Parathyroid adenoma (tissue), 2 donors: Measurements from ENCODE around the gene PLA2G7.

Experiments used
- H2AFZ ChIP-seq: fragments of 300-600 bp; sonication (generic); one replicate; pipeline ENCODE4 v1.7.0; 2017; ENCODE audit warnings: antibody characterized with exemption, mild to moderate bottlenecking
- H3K27ac ChIP-seq: fragments of 300-600 bp; sonication (generic); one replicate; pipeline ENCODE4 v1.7.0; 2017
- H3K27me3 ChIP-seq: fragments of 300-600 bp; sonication (generic); one replicate; pipeline ENCODE4 v1.7.0; 2017; ENCODE audit warnings: low read length; ENCODE audit not compliant: control insufficient read depth, insufficient read depth
- H3K36me3 ChIP-seq: fragments of 300-600 bp; sonication (generic); one replicate; pipeline ENCODE4 v1.7.0; 2017; ENCODE audit warnings: low read length; ENCODE audit not compliant: control insufficient read depth, insufficient read depth
- H3K4me1 ChIP-seq: fragments of 300-600 bp; sonication (generic); one replicate; pipeline ENCODE4 v1.7.0; 2017; ENCODE audit warnings: control low read depth
- H3K4me2 ChIP-seq: fragments of 300-600 bp; sonication (generic); one replicate; pipeline ENCODE4 v1.7.0; 2017; ENCODE audit warnings: low read length
- H3K4me3 ChIP-seq: fragments of 300-600 bp; sonication (generic); one replicate; pipeline ENCODE4 v1.7.0; 2017; ENCODE audit warnings: low read depth, low read length
- H3K79me2 ChIP-seq: fragments of 300-600 bp; sonication (generic); one replicate; pipeline ENCODE4 v1.7.0; 2017; ENCODE audit warnings: control low read depth
- H3K9ac ChIP-seq: fragments of 300-600 bp; sonication (generic); one replicate; pipeline ENCODE4 v1.7.0; 2017; ENCODE audit warnings: mild to moderate bottlenecking
- H3K9me3 ChIP-seq: fragments of 300-600 bp; sonication (generic); one replicate; pipeline ENCODE4 v1.7.0; 2017; ENCODE audit warnings: low read length; ENCODE audit not compliant: control insufficient read depth
- CTCF ChIP-seq: fragments of 300-600 bp; sonication (generic); IDR thresholded peaks from one replicate; pipeline ENCODE4 v1.7.0; 2017; ENCODE audit warnings: antibody characterized with exemption, mild to moderate bottlenecking
- donor health status: primary hyperparathyroidism.

Gene PLA2G7

GRCh38 chr6:46730921-46731461, 4.2 kb downstream of the PLA2G7 start:
- Histone ChIP-seq H3K4me3 (no peak overlapping the region), H3K27ac (no peak overlapping the region), H3K4me1 (peaks cover 7% of the 10 kb centered on the region), H3K36me3 (no peaks in the 10 kb centered on the region), H3K4me2 (no peak overlapping the region), H3K27me3 (no peaks in the 10 kb centered on the region), H3K9me3 (no peaks in the 10 kb centered on the region), H2AFZ (no peak overlapping the region), H3K79me2 (no peaks in the 10 kb centered on the region), H3K9ac (no peak overlapping the region)
- no peak for TF ChIP-seq CTCF

DNA sequence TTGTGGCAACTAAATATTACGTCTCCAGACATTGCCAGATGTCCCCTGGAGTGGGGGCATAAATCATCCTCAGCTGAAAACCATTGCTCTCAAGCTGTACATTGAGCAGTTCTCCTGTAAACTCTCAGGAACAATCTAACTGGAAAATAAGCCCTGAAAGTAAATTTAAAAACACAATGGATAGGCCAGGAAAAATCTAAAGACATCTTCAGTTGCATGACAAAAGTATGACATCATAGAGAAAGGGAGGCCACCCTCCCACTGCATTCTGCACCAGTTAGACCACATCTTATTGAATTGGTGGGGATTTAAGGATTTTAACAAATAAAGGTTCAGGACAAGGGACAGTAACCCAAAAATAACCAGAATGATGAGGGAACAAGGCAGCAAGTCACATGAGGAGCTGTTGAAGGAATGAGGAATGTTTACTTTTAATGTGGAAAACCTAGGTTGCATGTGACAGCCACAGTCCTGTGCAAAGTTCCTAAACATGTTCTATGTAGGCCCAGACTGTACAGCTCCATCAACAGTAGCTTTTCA, 5.3 kb downstream of the PLA2G7 start:
- H2AFZ ChIP-seq, result no peak overlapping the region
- no peak overlapping the region for H3K4me3 ChIP-seq
- H3K4me1 ChIP-seq, result peaks cover 7% of the 10 kb centered on the region
- no peaks in the 10 kb centered on the region for H3K9me3 ChIP-seq
- H3K27ac ChIP-seq, result no peak overlapping the region
- no peak for TF ChIP-seq CTCF
- no peaks in the 10 kb centered on the region for H3K79me2 ChIP-seq
- H3K36me3 ChIP-seq, result no peaks in the 10 kb centered on the region
- no peak overlapping the region for H3K4me2 ChIP-seq
- H3K9ac ChIP-seq, result no peak overlapping the region
- H3K27me3 ChIP-seq, result no peaks in the 10 kb centered on the region

DNA sequence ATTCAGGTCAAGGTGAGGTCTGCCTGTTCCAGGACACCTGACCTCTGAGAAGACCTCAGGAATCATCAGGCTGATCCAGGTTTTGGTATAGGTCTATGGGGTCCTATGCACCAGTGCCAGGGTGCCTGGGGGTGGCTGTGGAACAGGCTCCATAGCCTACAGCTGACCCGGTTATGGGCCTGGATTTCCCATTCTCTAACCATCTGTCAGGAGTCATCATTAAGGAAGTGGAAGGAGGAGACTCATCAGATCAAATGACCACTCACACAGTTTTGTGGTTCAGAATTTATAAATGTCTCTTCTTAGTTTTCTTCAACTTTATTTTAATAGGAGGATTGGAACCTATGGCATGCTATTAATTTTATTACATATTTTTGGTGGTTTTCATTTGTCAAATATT, 14.8 kb downstream of the PLA2G7 start:
- H3K36me3 ChIP-seq, result no peaks in the 10 kb centered on the region
- H3K27me3 ChIP-seq, result no peaks in the 10 kb centered on the region
- H3K4me3 ChIP-seq, result no peak overlapping the region

DNA sequence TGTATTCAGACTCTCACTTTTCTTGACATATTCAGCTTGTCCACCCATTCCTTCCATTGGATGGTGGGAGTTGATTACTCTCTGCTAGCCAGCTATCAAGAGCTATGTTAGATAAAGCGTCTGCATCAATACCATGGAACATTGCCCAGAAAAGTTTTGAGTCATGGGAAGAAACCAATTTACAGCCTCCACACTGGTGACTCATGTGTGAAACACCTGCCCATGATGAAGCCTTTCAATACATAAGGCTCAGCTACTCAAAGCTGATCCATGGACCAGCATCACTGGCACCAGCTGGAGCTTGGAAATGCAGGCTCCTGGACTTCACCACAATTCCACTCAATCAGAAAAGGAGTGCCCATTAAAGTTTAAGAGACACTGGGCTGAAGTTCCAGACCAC, 16.1 kb downstream of the PLA2G7 start:
- Histone ChIP-seq H3K27ac (no peak overlapping the region), H3K9ac (no peak overlapping the region), H3K4me3 (no peak overlapping the region), H3K9me3 (no peaks in the 10 kb centered on the region), H3K4me2 (no peak overlapping the region), H3K4me1 (peaks cover 5% of the 10 kb centered on the region), H3K27me3 (no peaks in the 10 kb centered on the region), H3K79me2 (no peaks in the 10 kb centered on the region), H3K36me3 (no peaks in the 10 kb centered on the region), H2AFZ (no peak overlapping the region)
- TF ChIP-seq CTCF, result no peak

More for the DNA sequence above, 14.8 kb downstream of the PLA2G7 start:
- H3K9ac ChIP-seq, result no peak overlapping the region
- no peaks in the 10 kb centered on the region for H3K9me3 ChIP-seq
- no peak overlapping the region for H3K27ac ChIP-seq
- no peak overlapping the region for H3K4me2 ChIP-seq
- TF ChIP-seq CTCF, result no peak
- H3K79me2 ChIP-seq, result no peaks in the 10 kb centered on the region
- no peak overlapping the region for H2AFZ ChIP-seq
- H3K4me1 ChIP-seq, result peaks cover 5% of the 10 kb centered on the region

- Histone ChIP-seq H3K36me3 (no peaks in the 10 kb centered on the region), H3K27ac (no peak overlapping the region), H2AFZ (no peak overlapping the region), H3K27me3 (no peaks in the 10 kb centered on the region), H3K9me3 (no peaks in the 10 kb centered on the region), H3K4me2 (no peak overlapping the region), H3K79me2 (no peaks in the 10 kb centered on the region), H3K9ac (no peak overlapping the region), H3K4me3 (no peak overlapping the region), H3K4me1 (peaks cover 5% of the 10 kb centered on the region)
- no peak for TF ChIP-seq CTCF
These were observed 20.0 kb downstream of the PLA2G7 start for GRCh38 chr6:46715141-46715540.
